Measurements from ENCODE around the gene PDE4A. TPM values are rescaled to one million over a fixed set of nuclear protein-coding genes. Genes with fewer than 3 reads are reported as not detected.
A peak's percentile ranks its signal among the peaks of the same experiment; 100 is the strongest.

PDE4A gene
- total and polyA plus RNA-seq, 2 of the 13 experiments (the other 11 are each of a cell fraction or from before 2014, with no cell fraction given), result 1.1 to 4.1 TPM

DNA sequence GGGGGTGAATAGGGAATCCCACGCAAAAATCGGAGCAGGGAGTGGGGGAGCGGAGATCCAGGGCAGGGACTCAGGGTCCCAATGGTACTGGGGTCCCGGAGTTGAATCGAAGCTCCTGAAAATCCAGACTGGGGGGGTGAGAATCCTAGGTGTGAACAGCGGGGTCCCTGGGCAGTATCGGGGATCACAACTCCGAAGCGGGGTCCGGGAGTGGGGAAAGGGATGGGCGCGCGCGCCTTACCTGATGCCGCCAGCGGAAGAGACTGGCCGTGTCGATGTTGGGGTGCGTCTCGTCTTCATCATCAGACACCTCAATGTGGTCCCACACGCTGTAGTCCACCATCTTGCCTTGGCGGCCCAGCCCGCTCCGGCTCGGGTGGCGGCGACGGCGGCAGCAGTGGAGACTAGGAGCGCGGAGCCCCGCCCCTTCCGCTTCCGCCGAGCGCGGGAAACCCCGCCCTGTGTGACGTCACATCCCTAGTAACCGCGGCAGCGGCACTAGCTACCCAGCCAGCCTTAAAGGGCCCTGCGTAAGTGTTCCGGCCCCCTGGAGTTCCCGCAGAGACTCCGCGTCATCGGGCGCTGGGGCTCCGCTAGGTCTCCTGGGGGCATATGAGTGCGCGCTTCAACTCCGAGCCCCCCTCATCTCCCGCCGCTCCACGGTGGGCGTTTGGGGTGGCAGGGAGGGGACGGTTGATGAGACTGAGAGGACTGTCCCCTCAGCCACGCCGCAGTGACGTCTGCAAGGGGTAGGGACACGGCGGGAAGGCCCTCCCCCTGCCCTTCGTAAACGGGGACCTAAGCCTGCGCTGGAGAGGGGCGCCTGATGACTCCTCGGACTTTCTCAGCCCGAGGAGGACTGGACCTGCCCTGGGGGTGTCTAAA, 17.0 kb upstream of the PDE4A start, which contains the start of gene CDC37 (continued):
- TF ChIP-seq, protein P1, sequence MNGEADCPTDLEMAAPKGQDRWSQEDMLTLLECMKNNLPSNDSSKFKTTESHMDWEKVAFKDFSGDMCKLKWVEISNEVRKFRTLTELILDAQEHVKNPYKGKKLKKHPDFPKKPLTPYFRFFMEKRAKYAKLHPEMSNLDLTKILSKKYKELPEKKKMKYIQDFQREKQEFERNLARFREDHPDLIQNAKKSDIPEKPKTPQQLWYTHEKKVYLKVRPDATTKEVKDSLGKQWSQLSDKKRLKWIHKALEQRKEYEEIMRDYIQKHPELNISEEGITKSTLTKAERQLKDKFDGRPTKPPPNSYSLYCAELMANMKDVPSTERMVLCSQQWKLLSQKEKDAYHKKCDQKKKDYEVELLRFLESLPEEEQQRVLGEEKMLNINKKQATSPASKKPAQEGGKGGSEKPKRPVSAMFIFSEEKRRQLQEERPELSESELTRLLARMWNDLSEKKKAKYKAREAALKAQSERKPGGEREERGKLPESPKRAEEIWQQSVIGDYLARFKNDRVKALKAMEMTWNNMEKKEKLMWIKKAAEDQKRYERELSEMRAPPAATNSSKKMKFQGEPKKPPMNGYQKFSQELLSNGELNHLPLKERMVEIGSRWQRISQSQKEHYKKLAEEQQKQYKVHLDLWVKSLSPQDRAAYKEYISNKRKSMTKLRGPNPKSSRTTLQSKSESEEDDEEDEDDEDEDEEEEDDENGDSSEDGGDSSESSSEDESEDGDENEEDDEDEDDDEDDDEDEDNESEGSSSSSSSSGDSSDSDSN (CRISPR knock-in tag; IDR thresholded peaks at IDR 0.05), result peak; percentile 34; the same call in 1 of the 2 replicates
- no peak for TF ChIP-seq ZNF281 (CRISPR knock-in tag; IDR thresholded peaks at IDR 0.05; ENCODE audit: borderline replicate concordance)
- no peak for TF ChIP-seq MTF1 (CRISPR knock-in tag; IDR thresholded peaks at IDR 0.05)
- TF ChIP-seq ZNF10 (CRISPR knock-in tag; IDR thresholded peaks at IDR 0.05; ENCODE audit: borderline replicate concordance, low read depth), result no peak
- no peak for TF ChIP-seq ZBTB37 (CRISPR knock-in tag; IDR thresholded peaks at IDR 0.05)
- TF ChIP-seq, protein P2, sequence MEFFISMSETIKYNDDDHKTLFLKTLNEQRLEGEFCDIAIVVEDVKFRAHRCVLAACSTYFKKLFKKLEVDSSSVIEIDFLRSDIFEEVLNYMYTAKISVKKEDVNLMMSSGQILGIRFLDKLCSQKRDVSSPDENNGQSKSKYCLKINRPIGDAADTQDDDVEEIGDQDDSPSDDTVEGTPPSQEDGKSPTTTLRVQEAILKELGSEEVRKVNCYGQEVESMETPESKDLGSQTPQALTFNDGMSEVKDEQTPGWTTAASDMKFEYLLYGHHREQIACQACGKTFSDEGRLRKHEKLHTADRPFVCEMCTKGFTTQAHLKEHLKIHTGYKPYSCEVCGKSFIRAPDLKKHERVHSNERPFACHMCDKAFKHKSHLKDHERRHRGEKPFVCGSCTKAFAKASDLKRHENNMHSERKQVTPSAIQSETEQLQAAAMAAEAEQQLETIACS (CRISPR knock-in tag; IDR thresholded peaks at IDR 0.05), result peak; percentile 60
- TF ChIP-seq ZNF678 (CRISPR knock-in tag; IDR thresholded peaks at IDR 0.05), result no peak
- no peak for TF ChIP-seq ZNF549 (CRISPR knock-in tag; IDR thresholded peaks at IDR 0.05)
- TF ChIP-seq, protein P3, sequence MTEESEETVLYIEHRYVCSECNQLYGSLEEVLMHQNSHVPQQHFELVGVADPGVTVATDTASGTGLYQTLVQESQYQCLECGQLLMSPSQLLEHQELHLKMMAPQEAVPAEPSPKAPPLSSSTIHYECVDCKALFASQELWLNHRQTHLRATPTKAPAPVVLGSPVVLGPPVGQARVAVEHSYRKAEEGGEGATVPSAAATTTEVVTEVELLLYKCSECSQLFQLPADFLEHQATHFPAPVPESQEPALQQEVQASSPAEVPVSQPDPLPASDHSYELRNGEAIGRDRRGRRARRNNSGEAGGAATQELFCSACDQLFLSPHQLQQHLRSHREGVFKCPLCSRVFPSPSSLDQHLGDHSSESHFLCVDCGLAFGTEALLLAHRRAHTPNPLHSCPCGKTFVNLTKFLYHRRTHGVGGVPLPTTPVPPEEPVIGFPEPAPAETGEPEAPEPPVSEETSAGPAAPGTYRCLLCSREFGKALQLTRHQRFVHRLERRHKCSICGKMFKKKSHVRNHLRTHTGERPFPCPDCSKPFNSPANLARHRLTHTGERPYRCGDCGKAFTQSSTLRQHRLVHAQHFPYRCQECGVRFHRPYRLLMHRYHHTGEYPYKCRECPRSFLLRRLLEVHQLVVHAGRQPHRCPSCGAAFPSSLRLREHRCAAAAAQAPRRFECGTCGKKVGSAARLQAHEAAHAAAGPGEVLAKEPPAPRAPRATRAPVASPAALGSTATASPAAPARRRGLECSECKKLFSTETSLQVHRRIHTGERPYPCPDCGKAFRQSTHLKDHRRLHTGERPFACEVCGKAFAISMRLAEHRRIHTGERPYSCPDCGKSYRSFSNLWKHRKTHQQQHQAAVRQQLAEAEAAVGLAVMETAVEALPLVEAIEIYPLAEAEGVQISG (CRISPR knock-in tag; IDR thresholded peaks at IDR 0.05), result peak; percentile 91
- TF ChIP-seq ZNF556 (CRISPR knock-in tag; IDR thresholded peaks at IDR 0.05; ENCODE audit: borderline replicate concordance), result no peak
- TF ChIP-seq XBP1 (CRISPR knock-in tag; IDR thresholded peaks at IDR 0.05), result no peak
- TF ChIP-seq ZNF749 (CRISPR knock-in tag; IDR thresholded peaks at IDR 0.05; ENCODE audit: borderline replicate concordance), result peak; percentile 64; the same call in 1 of the 2 replicates
- TF ChIP-seq HCFC1 (IDR thresholded peaks at IDR 0.05; ENCODE audit: low read depth, low read length), result peak; percentile 59
- no peak for TF ChIP-seq TEAD2 (CRISPR knock-in tag; IDR thresholded peaks at IDR 0.05)
- TF ChIP-seq BATF2 (CRISPR knock-in tag; IDR thresholded peaks at IDR 0.05), result no peak
- TF ChIP-seq CREM (IDR thresholded peaks at IDR 0.05), result peak; percentile 93
- no peak; the same call in 1 of the 2 replicates for TF ChIP-seq CREM (CRISPR knock-in tag; IDR thresholded peaks at IDR 0.05)
